Astrocyte of the spinal cord (primary cell): ENCODE results near the gene POU2AF1.

ENCODE experiments used
- DNase-seq: peaks from one replicate; pipeline ENCODE4 v3.0.0; 2011; ENCODE audit warnings: low read depth, low spot score
- H3K4me3 ChIP-seq: 2 replicates; pipeline ENCODE4 v1.5.1; 2011; ENCODE audit warnings: low read depth, mild to moderate bottlenecking, low read length, moderate library complexity
- CTCF ChIP-seq: IDR thresholded peaks from 2 replicates; pipeline ENCODE4 v1.5.1; 2012; ENCODE audit warnings: low read depth, mild to moderate bottlenecking, low read length, inconsistent platforms
- in situ Hi-C: cut with HindIII; loops from 2 replicates; pipeline ENCODE4 v1.10.0; 2017; ENCODE audit warnings: low sequenced_read_pairs

POU2AF1 gene

GRCh38 chr11:111370902-111371578 lies 8.0 kb downstream of the POU2AF1 start:
- DNase-seq: no peak
- H3K4me3 ChIP-seq: no peak overlapping the region
- in situ Hi-C loops: no loop called here
- TF ChIP-seq CTCF: no peak

DNA sequence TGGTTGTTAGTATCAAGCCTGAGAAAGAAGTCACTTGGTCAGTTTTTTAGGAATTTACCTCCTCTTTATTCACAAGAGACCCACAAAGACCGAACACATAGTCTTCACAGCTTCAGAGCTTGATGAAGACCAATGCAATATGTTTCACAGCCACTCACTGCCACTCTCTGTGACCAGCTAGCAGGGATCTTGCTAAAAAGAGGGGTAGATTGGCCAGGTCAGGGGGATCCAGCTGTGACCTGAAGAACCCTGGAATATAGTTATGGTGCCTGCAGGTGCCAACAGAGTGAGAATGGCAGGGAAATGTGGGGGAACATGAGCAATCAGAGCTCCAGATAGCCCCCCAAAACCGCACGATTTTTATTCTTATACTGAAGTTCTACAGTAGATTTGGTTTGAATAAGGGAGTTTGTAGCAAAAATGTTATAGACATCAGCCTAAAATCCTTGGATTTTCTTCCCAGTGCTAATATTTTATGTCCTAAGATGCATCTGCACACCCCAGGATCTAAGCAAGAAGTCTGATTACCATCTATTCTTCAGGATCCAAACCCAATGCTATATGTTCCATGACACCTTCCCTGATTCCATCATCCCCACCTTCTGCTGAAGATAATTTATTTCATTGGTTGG lies 8.7 kb downstream of the POU2AF1 start:
- DNase-seq: no peak
- no peak overlapping the region for H3K4me3 ChIP-seq
- in situ Hi-C loops: no loop called here
- no peak for TF ChIP-seq CTCF

- in situ Hi-C loops: no loop called here
- TF ChIP-seq CTCF: no peak
- DNase-seq: no peak
- H3K4me3 ChIP-seq: no peak overlapping the region
Observed at GRCh38 chr11:111368285-111368560, 10.9 kb downstream of the POU2AF1 start.

- no peak for TF ChIP-seq CTCF
- in situ Hi-C loops: no loop called here
- no peak overlapping the region for H3K4me3 ChIP-seq
- DNase-seq: no peak
Observed at GRCh38 chr11:111367411-111368284, 11.4 kb downstream of the POU2AF1 start.

GRCh38 chr11:111366560-111367410 lies 12.3 kb downstream of the POU2AF1 start:
- no peak overlapping the region for H3K4me3 ChIP-seq
- TF ChIP-seq CTCF: no peak
- DNase-seq: no peak
- in situ Hi-C loops: no loop called here

DNA sequence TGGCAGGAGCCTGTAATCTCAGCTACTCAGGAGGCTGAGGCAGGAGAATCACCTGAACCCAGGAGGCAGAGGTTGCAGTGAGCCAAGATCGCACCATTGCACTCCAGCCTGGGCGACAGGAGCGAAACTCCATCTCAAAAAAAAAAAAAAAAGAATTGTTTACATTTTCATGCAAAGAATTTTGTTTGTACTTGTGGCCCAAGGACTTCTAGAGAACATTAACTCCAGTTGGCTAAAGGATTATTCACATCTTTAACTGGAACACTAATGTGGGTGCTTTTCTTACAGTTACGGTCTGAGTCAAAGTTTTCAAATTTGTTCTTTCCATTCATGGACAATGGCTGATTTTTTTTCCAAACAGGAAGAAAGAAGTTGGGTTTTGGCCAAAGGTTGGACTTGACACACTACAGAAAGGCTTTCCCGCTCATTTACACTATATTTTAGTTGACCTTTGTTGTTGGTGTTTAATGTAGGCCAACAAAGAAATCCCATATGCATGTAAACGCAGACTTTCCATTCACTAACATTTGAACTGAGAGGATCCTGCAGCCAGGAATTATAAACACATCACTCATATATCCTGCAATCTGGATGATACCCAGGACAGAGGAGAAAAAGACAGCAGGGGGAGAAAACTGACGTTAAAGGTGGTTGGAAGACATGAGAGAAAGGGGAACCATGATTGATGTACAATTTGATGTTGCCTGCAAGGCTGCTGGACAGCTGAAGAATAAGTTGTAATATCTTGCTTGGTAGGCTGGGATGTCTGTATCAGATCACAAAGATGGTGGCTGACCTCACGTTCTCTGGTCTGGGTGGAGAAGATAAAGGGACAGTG lies 13.1 kb downstream of the POU2AF1 start:
- DNase-seq: no peak
- in situ Hi-C loops: no loop called here
- TF ChIP-seq CTCF: no peak
- no peak overlapping the region for H3K4me3 ChIP-seq
